ENCODE results near the gene CDH4.

The CDH4 gene

GRCh38 chr20:61748376-61748775, 496.3 kb downstream of the CDH4 start:
- DNase-seq: no peak

- no peak for DNase-seq
Measured at GRCh38 chr20:61749406-61750075, 497.5 kb downstream of the CDH4 start.

- DNase-seq: no peak
Measured at GRCh38 chr20:61750093-61750492, 498.0 kb downstream of the CDH4 start.

DNA sequence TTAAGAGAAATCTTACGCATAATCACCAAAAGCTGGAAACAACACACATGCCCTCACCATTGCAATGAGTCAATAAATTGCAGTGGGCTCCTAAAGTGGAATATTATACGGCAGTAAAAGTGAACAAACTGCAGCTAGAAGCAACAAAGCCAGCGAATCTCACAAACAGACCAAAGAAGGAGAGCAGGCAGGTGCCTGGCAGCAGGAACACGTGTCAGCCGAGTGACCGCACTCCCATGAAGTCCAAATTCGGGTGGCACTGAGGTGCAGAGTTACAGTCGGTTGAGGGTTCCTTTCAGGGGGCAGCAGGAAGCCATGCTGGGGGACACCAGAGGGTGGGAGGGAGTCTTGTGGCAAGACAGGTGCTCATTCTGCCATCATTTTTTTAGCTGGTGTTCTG, 500.5 kb downstream of the CDH4 start:
- DNase-seq: no peak

- no peak for DNase-seq
Measured at GRCh38 chr20:61753316-61753942, 501.4 kb downstream of the CDH4 start.

GRCh38 chr20:61753987-61754956, 502.2 kb downstream of the CDH4 start:
- DNase-seq: no peak

- DNase-seq: no peak
Measured at GRCh38 chr20:61754976-61755778, 503.1 kb downstream of the CDH4 start.

DNA sequence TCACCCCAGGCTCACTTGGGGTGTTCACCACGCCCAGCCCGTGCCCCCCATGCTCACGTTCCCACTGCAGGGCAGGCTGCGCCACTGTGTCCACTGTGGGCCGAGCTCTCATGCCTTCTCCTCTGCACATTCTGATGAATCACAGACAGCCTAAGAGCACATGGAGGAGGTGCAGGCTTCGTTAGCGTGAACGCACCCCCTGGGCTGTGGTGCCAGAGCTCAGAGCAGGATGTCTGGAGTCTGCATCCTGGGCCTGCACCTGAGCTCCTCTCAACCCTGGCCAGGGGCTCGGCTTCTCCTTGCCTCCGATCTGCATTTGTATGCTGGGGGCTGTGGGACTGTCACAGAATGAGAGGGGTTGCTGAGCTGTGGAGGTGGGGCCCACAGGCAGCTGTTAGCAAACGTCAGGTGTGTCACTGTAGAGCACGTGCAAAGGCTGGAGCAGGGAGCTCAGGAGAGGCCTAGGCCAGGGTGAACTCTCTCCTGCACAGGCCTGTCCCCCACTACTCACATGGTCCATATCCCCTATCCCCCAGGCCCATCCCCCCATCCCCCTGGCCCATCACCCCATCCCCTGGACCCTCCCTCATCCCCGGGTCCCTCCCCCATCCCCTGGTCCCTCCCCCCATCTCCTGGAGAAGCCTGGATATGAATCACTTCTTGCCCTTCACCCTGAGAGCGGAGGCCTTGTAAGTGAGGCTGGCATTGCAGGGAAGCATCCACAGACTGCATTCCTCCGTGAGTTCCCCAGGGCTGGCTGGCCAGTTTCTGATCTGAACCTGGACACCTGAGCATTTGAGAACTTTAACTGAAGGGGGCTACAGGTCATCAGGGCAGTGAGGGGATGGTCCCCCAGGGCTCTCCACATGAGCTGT, 504.1 kb downstream of the CDH4 start:
- no peak for DNase-seq

DNA sequence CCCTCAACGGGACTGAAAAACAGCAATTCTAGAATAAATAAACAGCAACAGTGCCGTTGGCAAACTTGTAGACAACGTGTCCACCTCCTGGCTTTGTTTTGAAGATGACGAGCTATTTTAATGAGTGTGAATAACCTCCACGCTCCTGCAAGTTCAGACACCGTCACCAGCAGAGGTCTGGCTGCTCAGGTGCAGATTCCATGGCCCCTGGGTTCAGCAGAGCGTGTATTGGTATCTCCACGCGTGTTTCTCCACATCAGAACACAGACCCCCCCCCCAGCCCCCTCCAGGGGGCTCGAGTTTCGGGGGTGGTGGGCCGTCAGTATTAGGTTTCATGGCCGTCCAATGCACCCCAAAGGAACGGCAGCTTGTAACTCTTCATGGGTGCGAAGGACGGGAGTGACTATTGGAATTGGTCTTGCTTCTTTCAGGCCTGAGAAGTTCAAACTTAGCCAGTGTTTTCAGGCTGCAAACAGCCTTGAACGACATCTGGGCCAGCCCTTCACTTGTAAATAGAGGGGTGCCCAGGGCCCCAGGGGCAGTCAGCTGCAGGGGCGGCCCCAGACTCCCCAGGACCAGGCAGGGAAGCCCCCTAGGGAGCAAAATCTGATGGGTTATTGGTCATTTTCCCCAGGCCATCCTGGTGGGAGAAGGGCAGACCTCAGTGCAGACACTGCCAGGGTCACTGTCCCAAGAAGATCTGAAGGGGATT, 505.1 kb downstream of the CDH4 start:
- DNase-seq: no peak

DNA sequence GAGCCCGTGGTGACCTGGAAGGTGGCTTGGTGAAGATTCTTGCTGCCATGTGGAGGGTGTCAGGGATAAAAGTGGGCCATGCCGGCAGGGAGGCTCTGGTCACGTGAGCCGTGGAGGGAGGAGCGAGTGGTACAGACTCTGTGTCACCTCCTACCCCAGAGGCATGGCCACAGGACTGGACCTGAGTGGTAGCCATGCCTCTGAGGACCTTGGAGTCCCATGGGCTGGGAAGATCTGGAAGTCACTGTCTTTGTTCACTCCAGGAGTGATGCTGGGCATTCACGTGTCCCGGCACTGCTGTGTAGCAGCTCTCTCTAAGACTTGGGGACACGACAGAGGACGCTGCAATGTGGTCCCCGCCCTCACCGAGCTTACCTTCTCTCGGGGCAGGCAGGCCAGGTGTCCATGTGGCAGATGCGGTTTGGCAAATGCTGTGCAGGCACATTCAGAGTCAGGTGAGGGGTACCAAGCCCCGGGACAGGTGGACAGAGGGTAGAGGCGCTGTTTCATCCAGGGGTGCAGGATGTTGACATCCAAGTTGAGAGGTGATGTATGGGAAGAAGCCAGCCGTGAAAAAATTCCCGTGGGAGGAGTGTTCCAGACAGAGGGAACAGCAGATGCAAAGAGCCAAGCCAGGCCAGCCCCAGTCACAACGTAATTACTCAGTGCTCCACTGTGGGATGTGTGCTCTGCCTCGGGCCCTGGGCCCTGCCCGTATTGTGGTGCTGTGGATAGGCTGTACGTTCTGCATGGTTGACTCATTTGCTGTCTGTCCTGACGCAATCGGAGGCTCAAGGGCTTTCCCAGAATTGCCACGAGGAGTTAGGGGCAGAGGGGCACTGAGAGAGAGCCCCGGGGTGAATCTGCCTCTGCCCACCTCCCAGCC, 505.9 kb downstream of the CDH4 start:
- DNase-seq: no peak

DNA sequence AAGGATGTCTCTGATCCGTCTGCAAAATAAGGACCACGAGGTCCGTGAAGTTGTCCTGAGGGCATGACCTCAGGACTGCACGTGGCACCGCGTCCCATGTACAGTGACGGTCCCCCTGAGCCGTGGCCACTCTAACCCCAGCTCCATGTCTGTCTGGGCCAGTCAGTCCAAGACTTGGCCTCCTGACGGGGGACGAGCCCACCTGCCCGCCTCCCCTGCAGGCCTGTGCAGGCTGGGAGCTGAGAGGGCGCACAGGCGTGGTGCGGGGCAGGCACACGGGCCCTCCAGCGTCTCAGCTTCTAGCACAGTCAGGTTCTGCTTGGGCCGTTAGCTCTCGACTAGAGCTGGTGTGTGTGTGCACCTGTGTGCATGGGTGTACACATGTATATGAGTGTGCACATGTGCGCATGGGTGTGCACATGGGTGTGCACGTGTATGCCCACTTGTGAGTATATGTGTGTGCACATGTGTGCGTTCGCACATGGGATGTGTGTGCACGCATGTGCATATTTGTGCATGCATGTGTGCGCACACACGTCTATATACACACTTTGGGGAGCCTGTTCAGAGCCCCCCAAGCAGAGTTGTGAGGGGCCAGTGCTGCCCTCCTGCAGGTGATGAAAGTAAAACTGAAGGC, 506.6 kb downstream of the CDH4 start:
- DNase-seq: no peak

GRCh38 chr20:61759286-61760065, 507.4 kb downstream of the CDH4 start:
- DNase-seq: no peak

GRCh38 chr20:61760321-61760720, 508.3 kb downstream of the CDH4 start:
- no peak for DNase-seq

DNA sequence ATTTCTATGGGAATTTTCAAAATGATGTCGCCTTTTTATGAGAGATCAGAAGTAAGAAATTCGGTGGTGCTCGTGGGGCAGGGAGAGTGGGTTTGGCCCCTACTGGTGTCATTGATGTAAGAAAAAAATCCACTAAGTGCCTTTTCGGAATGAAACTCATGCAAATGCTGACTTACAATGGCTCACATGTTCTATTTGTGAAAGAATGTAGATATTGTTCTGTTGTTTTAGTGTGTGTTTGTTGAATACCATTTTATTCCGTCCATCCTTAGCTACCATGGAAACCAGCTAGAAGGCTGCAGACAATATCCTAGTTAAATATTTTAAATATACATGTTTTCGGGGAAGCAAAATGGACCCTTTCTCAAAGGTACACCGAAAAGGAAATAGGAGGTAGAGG, 508.7 kb downstream of the CDH4 start:
- DNase-seq: no peak

DNA sequence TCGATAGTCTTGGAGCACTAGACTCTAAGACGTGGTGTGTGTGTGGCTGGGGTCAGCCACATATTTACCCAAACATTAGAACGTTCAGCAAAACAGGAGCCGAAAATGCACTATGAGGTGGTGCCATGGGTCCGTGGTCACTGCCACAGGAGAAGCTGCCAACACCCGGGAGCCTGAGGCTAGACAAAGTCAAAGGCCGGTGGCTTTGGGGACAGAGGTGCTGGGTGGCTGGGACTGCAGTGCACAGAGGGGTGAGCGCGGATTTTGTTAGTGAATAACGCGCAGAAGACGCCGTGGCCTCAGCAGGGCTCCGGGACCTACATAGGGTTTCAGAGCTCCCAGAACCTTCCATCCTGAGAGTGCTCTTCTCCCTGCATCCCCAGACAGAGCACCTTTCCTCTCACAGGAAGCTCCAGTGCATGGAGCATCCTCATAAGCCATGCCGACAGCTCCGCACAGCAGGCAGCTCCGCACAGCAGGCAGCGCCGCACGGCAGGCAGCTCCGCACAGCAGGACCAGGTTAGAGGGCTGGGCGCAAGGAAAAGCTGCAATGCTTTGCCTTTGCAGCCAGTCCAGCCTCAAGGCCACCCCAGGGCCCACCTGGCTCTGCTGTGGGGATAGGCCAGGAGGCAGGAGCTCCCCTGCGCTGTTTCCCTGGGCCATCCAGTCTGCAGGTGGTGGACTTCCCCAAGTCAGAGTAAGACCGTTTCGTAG, 509.5 kb downstream of the CDH4 start:
- DNase-seq: no peak

GRCh38 chr20:61762167-61762710, 510.2 kb downstream of the CDH4 start:
- no peak for DNase-seq

- no peak for DNase-seq
Measured at GRCh38 chr20:61762886-61763739, 511.1 kb downstream of the CDH4 start.
